A673 (cell line): ENCODE results near the gene NEDD4L.

Source experiments
- CTCF ChIP-seq: fragments of 300-800, 200-600 bp; sonication (generic); conservative IDR thresholded peaks from 2 replicates; pipeline ENCODE4 v1.5.1; 2017; ENCODE audit warnings: low read depth, mild to moderate bottlenecking, antibody characterized with exemption, low read length, moderate library complexity, mixed read lengths
- EZH2 ChIP-seq: fragments of 200-600 bp; sonication (generic); IDR thresholded peaks from 2 replicates; pipeline ENCODE4 v1.6.1; 2017; ENCODE audit warnings: borderline replicate concordance, low read depth, mild to moderate bottlenecking, mixed read lengths, antibody characterized with exemption, low read length; ENCODE audit not compliant: poor library complexity, severe bottlenecking

GRCh38 chr18:58391231-58391825 lies 347.3 kb downstream of the NEDD4L start:
- TF ChIP-seq CTCF = no peak
- no peak for TF ChIP-seq EZH2
